Thoracic aorta (tissue), 2 donors: Measurements from ENCODE around the gene VAV2. TPM values are rescaled to one million over a fixed set of nuclear protein-coding genes. Genes with fewer than 3 reads are reported as not detected.

Experiments
- ATAC-seq: fragments of 150-250 bp; one replicate; pipeline ENCODE4 v1.8.0; 2017; ENCODE audit warnings: low read depth; ENCODE audit not compliant: insufficient number of reproducible peaks, low FRiP score
- DNase-seq: peaks from one replicate; pipeline ENCODE4 v3.0.0-alpha.2; 2020; ENCODE audit warnings: low spot score
- H3K27ac ChIP-seq, 2 donors: fragments of 200-600 bp; sonication (generic); 1 replicate in 1 of 2; 2 replicates in 1 of 2; pipeline ENCODE4 v1.5.1; 2016; ENCODE audit warnings: mild to moderate bottlenecking in 2 of 2, moderate library complexity in 2 of 2
- H3K27me3 ChIP-seq: fragments of 200-600 bp; sonication (generic); replicated peaks from 2 replicates; pipeline ENCODE4 v1.6.0; 2016; ENCODE audit warnings: mild to moderate bottlenecking; ENCODE audit not compliant: insufficient read depth
- H3K36me3 ChIP-seq: fragments of 200-600 bp; sonication (generic); one replicate; pipeline ENCODE4 v1.5.1; 2016
- H3K4me1 ChIP-seq, 2 donors: fragments of 200-600 bp; sonication (generic); 1 replicate in 1 of 2; 2 replicates in 1 of 2; pipeline versions ENCODE4 v1.5.1 to v1.6.0; 2016; ENCODE audit warnings: low read depth in 2 of 2, mild to moderate bottlenecking in 1 of 2; ENCODE audit not compliant: control insufficient read depth in 1 of 2
- H3K4me3 ChIP-seq: fragments of 200-600 bp; sonication (generic); 2 replicates; pipeline ENCODE4 v1.5.1; 2016; ENCODE audit warnings: mild to moderate bottlenecking
- H3K9me3 ChIP-seq: fragments of 200-600 bp; sonication (generic); 2 replicates; pipeline ENCODE4 v1.5.1; 2016
- CTCF ChIP-seq: fragments of 200-600 bp; sonication (generic); IDR thresholded peaks from one replicate; pipeline ENCODE4 v1.5.1; 2019; ENCODE audit warnings: antibody characterized with exemption
- total RNA-seq, 2 donors: library from RNA; depleted of rRNA; stranded (reverse); fragments of >200 nt; gene quantifications; one replicate each; pipeline versions ENCODE4 v1.1.0 to v1.2.3, GENCODE V29; 2016

VAV2 gene
- total RNA-seq, 2 donors from 2014 or later = 10.1 to 11.5 TPM

GRCh38 chr9:133981589-133981957 is 10.6 kb downstream of the VAV2 start:
- Histone ChIP-seq H3K9me3 (no peaks in the 10 kb centered on the region), H3K4me3 (no peak overlapping the region), H3K27me3 (no peaks in the 10 kb centered on the region), H3K4me1 (peaks cover 7 to 14% of the 10 kb centered on the region in 2 donors), H3K27ac (no peak overlapping the region), H3K36me3 (no peaks in the 10 kb centered on the region)
- no peak for TF ChIP-seq CTCF
- ATAC-seq = no peak
- DNase-seq = no peak

GRCh38 chr9:133980864-133981588 is 11.1 kb downstream of the VAV2 start:
- DNase-seq (no peak), ATAC-seq (no peak)
- no peak overlapping the region for H3K4me3 ChIP-seq
- H3K9me3 ChIP-seq = no peaks in the 10 kb centered on the region
- H3K4me1 ChIP-seq = peaks cover 7 to 14% of the 10 kb centered on the region in 2 donors
- no peak overlapping the region for H3K27ac ChIP-seq
- no peak for TF ChIP-seq CTCF
- no peaks in the 10 kb centered on the region for H3K36me3 ChIP-seq
- H3K27me3 ChIP-seq = no peaks in the 10 kb centered on the region

- no peak for DNase-seq
- H3K36me3 ChIP-seq = no peaks in the 10 kb centered on the region
- no peaks in the 10 kb centered on the region for H3K9me3 ChIP-seq
- no peak for ATAC-seq
- no peak overlapping the region for H3K27ac ChIP-seq
- TF ChIP-seq CTCF = no peak
- no peak overlapping the region for H3K4me3 ChIP-seq
- H3K4me1 ChIP-seq = peaks cover 7 to 14% of the 10 kb centered on the region in 2 donors
- H3K27me3 ChIP-seq = no peaks in the 10 kb centered on the region
Measured at GRCh38 chr9:133979921-133980863, 11.9 kb downstream of the VAV2 start.

- peaks cover 7 to 14% of the 10 kb centered on the region in 2 donors for H3K4me1 ChIP-seq
- no peaks in the 10 kb centered on the region for H3K9me3 ChIP-seq
- peak overlapping the region; percentile 61 for H3K4me3 ChIP-seq
- no peak overlapping the region for H3K27ac ChIP-seq
- DNase-seq (no peak), ATAC-seq (no peak)
- TF ChIP-seq CTCF = no peak
- H3K27me3 ChIP-seq = no peaks in the 10 kb centered on the region
- H3K36me3 ChIP-seq = no peaks in the 10 kb centered on the region
Measured at GRCh38 chr9:133979273-133979920, 12.7 kb downstream of the VAV2 start.

- H3K4me3 ChIP-seq = peak overlapping the region; percentile 61
- no peak for ATAC-seq
Measured at GRCh38 chr9:133978899-133979272, 13.2 kb downstream of the VAV2 start.

More at GRCh38 chr9:133978899-133979272, 13.2 kb downstream of the VAV2 start:
- no peaks in the 10 kb centered on the region for H3K36me3 ChIP-seq
- no peak for TF ChIP-seq CTCF
- H3K4me1 ChIP-seq = peaks cover 7 to 14% of the 10 kb centered on the region in 2 donors
- H3K27me3 ChIP-seq = no peaks in the 10 kb centered on the region
- DNase-seq = no peak
- no peak overlapping the region for H3K27ac ChIP-seq
- H3K9me3 ChIP-seq = no peaks in the 10 kb centered on the region
